Smooth muscle cell (in vitro differentiated cells): ENCODE data around the gene PROS1. TPM values are rescaled to one million over a fixed set of nuclear protein-coding genes. Genes with fewer than 3 reads are reported as not detected.

Experiments used
- DNase-seq: peaks from one replicate; lab custom pipeline; 2025; ENCODE audit not compliant: unreplicated experiment; lab: John Stamatoyannopoulos, UW
- H2AFZ ChIP-seq: fragments of 200-600 bp; sonication (generic); 2 replicates; pipeline ENCODE4 v1.6.0; 2016; ENCODE audit warnings: antibody characterized with exemption, low read depth, mild to moderate bottlenecking
- H3F3A ChIP-seq: fragments of 200-600 bp; sonication (generic); 2 replicates; pipeline ENCODE4 v1.6.0; 2017; ENCODE audit warnings: antibody characterized with exemption, low read depth
- H3K27ac ChIP-seq: fragments of 200-600 bp; sonication (generic); 2 replicates; pipeline ENCODE4 v1.5.1; 2016; ENCODE audit warnings: low read depth, mild to moderate bottlenecking
- H3K27me3 ChIP-seq: fragments of 200-600 bp; sonication (generic); 2 replicates; pipeline ENCODE4 v1.6.1; 2016; ENCODE audit warnings: low read depth, mild to moderate bottlenecking
- H3K36me3 ChIP-seq: fragments of 200-600 bp; sonication (generic); 2 replicates; pipeline ENCODE4 v1.5.1; 2016; ENCODE audit warnings: low read depth
- H3K4me1 ChIP-seq: fragments of 200-600 bp; sonication (generic); 2 replicates; pipeline ENCODE4 v1.5.1; 2016; ENCODE audit warnings: low read depth
- H3K4me2 ChIP-seq: fragments of 200-600 bp; sonication (generic); 2 replicates; pipeline ENCODE4 v1.6.0; 2016; ENCODE audit warnings: mild to moderate bottlenecking
- H3K4me3 ChIP-seq: fragments of 200-600 bp; sonication (generic); 2 replicates; pipeline ENCODE4 v1.5.1; 2016; ENCODE audit warnings: mild to moderate bottlenecking
- H3K79me2 ChIP-seq: fragments of 200-600 bp; sonication (generic); 2 replicates; pipeline ENCODE4 v1.6.0; 2016; ENCODE audit warnings: low read depth, mild to moderate bottlenecking
- H3K9ac ChIP-seq: fragments of 200-600 bp; sonication (generic); 2 replicates; pipeline ENCODE4 v1.6.0; 2016; ENCODE audit warnings: low read depth
- H3K9me3 ChIP-seq: fragments of 200-600 bp; sonication (generic); replicated peaks from 2 replicates; pipeline ENCODE4 v1.5.1; 2016; ENCODE audit warnings: low read depth
- H4K20me1 ChIP-seq: fragments of 200-600 bp; sonication (generic); 2 replicates; pipeline ENCODE4 v1.6.0; 2016; ENCODE audit warnings: low read depth
- CTCF ChIP-seq: fragments of 200-600 bp; sonication (generic); IDR thresholded peaks from 2 replicates; pipeline ENCODE4 v1.5.1; 2017; ENCODE audit warnings: borderline replicate concordance, mild to moderate bottlenecking, antibody characterized with exemption; ENCODE audit not compliant: insufficient read depth, poor library complexity, severe bottlenecking
- WGBS: methylation state at CpG from one replicate; pipeline ENCODE4 v1.1.7; 2016; ENCODE audit warnings: low lambda C conversion rate; 5-methylcytosine and 5-hydroxymethylcytosine counted together
- polyA plus RNA-seq: library from polyadenylated mRNA; unstranded; fragments of >200 nt; fragmentation: Nextera tagmentation; extraction: Ambion mirVana; gene quantifications from 2 replicates; pipeline ENCODE4 v1.2.1, GENCODE V29; 2016
- total RNA-seq: library from RNA; depleted of rRNA; stranded (reverse); fragments of >200 nt; gene quantifications from 2 replicates; pipeline ENCODE4 v1.2.3, GENCODE V29; 2014

The PROS1 gene
- total and polyA plus RNA-seq, 2 experiments from 2014 or later = 10.1 to 16.8 TPM

- Histone ChIP-seq H3K4me1 (no peaks in the 10 kb centered on the region), H3K36me3 (no peaks in the 10 kb centered on the region), H3K9ac (no peak overlapping the region), H3K4me2 (no peak overlapping the region), H4K20me1 (no peaks in the 10 kb centered on the region), H3K4me3 (no peak overlapping the region), H3K79me2 (no peaks in the 10 kb centered on the region), H3K9me3 (no peaks in the 10 kb centered on the region), H3K27ac (no peak overlapping the region), H2AFZ (no peak overlapping the region), H3K27me3 (no peaks in the 10 kb centered on the region), H3F3A (no peaks in the 10 kb centered on the region)
- DNase-seq = no peak
- 46% methylated on average over 1 of the region's 1 CpG for WGBS
- no peak for TF ChIP-seq CTCF
These were observed 37.1 kb downstream of the PROS1 start for GRCh38 chr3:93936549-93936948.

GRCh38 chr3:93934366-93935046 lies 39.2 kb downstream of the PROS1 start:
- H3K79me2 ChIP-seq = no peaks in the 10 kb centered on the region
- WGBS = 67% methylated on average over 5 of the region's 5 CpGs

GRCh38 chr3:93931597-93932229 lies 42.0 kb downstream of the PROS1 start:
- Histone ChIP-seq H4K20me1 (no peaks in the 10 kb centered on the region), H3F3A (no peaks in the 10 kb centered on the region), H3K79me2 (no peaks in the 10 kb centered on the region), H3K9me3 (peaks cover 4% of the 10 kb centered on the region), H3K27me3 (no peaks in the 10 kb centered on the region), H3K9ac (no peak overlapping the region), H3K4me1 (no peaks in the 10 kb centered on the region), H3K4me3 (no peak overlapping the region), H3K4me2 (no peak overlapping the region), H3K36me3 (no peaks in the 10 kb centered on the region), H2AFZ (no peak overlapping the region), H3K27ac (no peak overlapping the region)
- DNase-seq = no peak
- no peak for TF ChIP-seq CTCF
- 85% methylated on average over 5 of the region's 5 CpGs for WGBS

More at GRCh38 chr3:93934366-93935046, 39.2 kb downstream of the PROS1 start:
- DNase-seq = no peak
- Histone ChIP-seq H3K4me1 (no peaks in the 10 kb centered on the region), H3K27ac (no peak overlapping the region), H2AFZ (no peak overlapping the region), H4K20me1 (no peaks in the 10 kb centered on the region), H3K4me2 (no peak overlapping the region), H3K36me3 (no peaks in the 10 kb centered on the region), H3K4me3 (no peak overlapping the region), H3K9me3 (peaks cover 4% of the 10 kb centered on the region), H3K9ac (no peak overlapping the region), H3K27me3 (no peaks in the 10 kb centered on the region), H3F3A (no peaks in the 10 kb centered on the region)
- no peak for TF ChIP-seq CTCF
